ENCODE data around the gene NUDT4B.
"Not testable (repeated sequence)": the region's sequence is repeated elsewhere in the genome, so short reads cannot be mapped to it uniquely, and the experiment has no call there.

The NUDT4B gene

DNA sequence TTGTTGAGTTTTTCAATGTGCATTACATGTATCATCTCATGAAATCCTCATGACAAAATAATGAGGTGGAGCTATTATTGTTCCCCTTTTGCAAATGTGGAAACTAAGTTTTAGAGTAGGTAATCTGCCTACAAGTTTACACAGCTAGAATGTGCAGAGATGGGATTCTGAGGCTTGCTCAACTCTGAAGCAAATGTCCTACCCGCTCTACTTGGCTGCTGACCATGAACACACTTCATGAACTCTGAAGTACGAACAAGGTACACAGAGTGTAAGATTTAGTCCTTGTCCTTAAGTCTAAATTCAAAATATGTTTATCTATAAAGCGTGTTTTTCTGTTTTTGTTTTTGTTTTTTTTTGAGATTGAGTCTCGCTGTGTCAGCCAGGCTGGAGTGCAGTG, 5.4 kb upstream of the NUDT4B start:
- DNase-seq, result not testable (repeated sequence)

DNA sequence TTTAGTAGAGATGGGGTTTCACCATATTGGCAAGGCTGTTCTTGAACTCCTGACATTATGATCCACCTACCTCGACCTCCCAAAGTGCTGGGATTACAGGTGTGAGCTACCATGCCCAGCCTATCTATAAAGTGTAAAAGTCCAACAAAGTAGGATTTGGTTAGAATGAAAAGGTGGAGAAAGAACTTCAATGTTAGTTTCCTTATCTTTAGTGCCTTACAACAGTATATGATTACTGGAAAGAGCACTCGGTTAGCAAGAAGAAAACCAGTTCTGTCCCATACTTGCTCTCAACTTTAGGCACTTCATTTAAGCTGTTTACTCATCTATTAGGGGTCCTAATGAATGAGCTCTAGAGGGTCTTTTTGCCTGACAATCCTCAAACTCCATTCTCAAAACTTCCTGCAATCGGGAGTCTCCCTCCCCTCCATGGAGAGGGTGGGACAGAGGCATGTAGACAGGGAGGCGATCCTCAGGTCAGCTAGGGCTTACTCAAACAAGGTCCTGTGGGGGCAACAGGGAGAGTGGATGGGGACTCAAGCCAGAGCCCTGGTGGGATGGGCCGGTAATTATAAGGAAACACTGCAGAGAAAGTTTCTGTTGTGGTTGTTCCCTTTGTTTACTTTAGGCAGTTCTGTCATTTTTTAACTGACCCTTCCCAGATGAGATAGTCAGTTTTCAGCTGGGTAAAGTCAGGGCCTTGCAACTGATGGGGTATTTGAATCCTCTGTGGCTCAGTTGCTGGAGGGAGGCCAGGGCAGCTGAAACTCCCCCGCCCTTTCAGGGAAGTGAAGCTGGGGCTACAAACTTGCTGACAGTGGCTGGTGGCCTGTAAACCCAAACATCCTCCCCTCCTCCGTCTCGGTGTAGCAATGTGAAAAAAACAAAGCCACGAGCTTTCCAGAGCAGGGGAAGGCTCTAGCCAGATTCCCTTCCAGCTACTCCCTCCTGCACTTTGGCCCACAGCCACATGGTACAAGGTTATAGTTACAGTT, 4.6 kb upstream of the NUDT4B start:
- not testable (repeated sequence) for DNase-seq

DNA sequence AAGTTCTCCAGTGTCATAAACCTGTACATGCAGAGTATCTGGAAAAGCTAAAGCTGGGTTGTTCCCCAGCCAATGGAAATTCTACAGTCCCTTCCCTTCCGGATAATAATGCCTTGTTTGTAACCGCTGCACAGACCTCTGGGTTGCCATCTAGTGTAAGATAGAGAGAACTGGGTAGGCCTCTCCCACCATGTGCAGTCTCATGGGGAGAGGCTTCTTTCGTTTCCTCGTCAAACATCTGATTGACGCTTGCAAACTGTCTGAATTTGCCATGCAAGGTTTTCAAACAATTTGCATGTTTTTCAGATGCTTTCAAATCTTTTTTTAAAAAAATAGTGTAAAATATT, 734 bp downstream of the NUDT4B start:
- DNase-seq, result not testable (repeated sequence)

DNA sequence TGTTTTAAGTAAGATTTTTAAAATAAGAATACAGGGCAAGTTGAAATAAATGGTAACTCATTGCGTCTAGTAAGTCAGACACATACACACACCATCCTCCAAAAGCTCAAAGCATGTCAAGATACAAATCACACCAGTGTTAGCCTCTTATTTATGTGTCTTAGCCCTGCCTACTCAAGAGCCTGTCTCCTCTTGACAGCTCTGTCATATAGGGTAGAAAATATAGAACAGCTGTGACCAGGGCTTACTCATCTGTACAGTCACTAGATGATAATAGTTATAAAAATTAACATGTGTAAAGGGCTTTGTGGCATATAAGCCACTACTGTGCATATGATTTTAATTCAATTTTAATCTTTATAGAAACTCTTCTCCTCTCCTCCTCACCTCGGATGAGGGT, 7.7 kb downstream of the NUDT4B start:
- DNase-seq, result not testable (repeated sequence)

DNA sequence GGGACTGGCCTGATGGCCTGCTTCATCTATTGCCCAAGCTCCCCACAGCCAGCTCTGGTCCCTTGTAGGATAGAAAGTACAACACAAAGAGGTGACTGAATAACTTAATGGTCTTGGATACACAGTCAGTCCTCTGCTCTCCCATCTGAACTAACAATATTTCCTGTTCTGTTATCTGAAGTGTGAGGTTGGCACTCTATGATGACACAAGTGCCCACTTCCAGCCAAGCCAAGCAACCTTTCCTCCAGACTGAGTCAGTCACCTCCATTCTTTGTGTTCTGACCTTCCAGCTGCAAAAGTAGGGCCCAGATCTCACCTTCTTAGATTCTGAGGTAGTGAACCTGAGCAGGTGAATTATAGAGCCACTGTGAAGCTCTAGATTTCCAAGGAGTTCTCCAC, 8.9 kb downstream of the NUDT4B start:
- DNase-seq, result not testable (repeated sequence)

DNA sequence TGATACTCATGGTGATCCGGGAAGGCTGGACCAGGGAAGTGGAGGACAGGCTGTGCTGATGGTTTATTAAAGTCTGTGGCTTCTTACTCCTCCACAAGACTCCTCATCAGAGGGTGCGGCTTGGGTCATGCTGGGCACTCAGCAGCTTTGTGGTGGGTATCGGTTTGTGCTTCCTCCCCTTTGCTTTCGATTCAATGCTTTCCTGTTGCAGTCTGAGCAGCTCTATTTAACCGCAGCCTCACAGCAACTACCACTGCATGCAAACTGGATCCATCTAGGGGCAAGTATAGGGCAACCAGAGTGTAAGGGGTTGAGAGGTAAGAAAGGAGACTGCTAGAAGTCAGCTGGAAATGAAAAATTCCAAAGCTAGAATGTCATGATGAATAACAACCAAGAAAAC, 9.8 kb downstream of the NUDT4B start:
- DNase-seq, result not testable (repeated sequence)

DNA sequence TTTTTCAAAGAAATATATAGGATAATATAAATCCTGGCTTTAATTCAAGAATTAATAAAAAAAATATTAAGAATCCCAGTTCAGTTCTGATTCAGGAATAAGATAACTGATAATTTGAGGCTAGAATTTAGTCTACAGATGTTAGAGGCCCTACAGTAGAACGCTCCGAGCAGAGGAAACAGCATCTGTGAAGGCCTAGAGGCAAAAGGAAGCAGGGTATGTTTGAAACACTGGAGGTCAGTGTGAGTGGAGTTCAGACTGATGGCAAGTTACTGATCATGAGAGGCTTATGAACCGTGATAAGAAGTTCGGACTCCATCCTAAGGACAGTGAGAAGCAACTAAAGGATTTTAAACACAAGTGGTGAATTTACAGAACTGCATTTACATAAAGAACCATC, 10.4 kb downstream of the NUDT4B start:
- not testable (repeated sequence) for DNase-seq

DNA sequence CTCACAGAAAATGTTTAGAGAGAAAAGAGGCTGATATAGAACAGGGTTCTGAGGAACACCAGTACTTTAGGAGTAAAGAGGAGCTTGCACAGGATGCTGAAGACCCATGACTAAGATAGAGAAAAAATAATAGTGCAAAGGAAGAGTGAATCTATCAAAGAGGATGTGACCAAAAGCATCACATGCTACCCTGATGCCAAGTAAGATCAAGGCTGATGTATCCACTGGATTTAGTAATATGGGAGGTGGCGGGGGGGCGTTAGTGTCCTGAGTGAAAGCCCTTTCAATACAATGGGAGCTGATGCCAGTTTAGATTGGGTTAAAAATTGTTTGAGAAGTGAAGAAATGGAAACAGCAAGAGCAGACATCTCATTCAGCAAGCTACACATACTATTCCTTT, 11.2 kb downstream of the NUDT4B start:
- not testable (repeated sequence) for DNase-seq

DNA sequence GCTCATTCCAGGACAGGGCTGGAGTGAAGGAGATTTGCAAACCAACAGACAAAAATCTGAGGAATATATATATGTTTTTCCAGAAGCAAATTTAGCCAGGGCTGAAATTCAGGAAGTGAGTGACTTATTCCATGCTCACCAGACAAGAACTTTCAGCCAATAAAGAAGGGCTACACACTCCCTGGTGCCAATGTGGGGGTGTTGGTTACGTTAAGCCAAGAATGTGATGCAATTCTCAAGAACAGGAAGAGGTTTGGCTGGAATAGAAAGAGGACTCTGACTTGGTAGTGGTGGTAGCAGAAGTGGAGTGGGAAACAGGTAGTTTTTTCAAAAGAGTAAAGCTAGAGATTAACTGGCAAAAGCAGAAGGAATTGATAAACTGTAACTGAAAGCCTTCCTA, 11.6 kb downstream of the NUDT4B start:
- not testable (repeated sequence) for DNase-seq

DNA sequence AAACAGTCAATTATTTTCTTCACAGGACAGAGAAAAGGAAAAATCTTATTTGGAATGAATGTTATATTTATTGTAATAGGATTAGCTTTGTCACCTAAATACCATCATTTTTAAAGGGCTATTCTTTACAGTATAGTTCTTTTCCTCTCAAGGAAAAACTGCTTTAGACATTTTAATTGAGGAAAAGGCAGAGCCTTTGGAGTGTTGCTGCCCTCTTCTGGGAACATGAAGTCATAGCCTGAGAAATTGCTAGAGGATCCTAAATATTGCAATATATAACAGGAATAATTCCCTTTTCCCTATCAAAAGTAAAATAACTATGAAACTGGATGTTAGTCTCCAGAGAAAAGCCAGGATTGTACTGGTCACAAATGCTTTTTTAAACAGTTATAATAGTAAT, 12.8 kb downstream of the NUDT4B start:
- not testable (repeated sequence) for DNase-seq

DNA sequence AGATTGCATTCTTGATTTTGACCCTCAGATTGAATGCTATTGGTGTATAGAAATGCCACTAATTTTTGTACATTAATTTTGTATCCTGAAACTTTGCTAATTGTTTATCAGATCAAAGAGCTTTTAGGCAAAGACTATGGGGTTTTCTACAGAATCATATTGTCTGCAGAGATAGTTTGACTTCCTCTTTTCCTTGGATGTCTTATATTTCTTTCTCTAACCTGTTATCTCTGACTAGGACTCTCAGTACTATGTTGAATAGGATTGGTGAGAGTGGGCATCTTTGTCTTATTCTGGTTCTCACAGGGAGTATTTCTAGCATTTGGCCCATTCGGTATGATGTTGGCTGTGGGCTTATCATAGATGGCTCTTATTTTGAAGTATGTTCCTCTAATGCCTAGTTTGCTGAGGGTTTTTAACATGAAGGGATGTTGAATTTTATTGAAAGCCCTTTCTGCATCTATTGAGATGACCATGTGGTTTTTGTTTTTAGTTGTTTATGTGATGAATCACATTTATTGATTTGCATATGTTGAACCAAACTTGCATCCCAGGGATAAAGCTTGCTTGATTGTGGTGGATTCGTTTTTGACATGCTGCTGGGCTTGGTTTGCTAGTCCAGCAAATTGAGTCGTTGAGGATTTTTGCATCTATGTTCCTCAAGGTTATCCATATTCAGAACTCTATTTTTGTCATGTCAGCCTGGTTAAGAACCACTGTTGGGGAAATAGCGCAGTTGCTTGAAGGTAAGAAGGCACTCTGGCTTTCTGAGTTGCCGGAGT, 16.9 kb downstream of the NUDT4B start:
- not testable (repeated sequence) for DNase-seq

DNA sequence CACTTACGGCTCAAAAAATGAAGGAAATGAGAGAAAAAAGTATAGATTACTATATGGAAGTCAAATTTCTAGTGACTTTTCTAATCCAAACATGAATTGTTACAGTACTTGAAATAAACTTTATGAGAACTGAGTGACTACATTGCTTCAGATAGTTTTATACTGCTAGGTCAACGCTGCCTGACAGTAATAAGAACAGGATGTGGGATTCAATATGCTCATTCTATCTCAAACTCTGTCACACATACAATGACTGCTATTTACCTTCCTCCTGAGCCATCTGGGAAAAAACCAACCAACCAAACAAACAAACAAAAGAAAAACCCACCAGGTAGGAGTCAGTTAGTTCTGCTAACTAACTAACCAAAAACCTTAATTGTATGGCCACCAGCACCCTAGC, 20.0 kb downstream of the NUDT4B start:
- not testable (repeated sequence) for DNase-seq

DNA sequence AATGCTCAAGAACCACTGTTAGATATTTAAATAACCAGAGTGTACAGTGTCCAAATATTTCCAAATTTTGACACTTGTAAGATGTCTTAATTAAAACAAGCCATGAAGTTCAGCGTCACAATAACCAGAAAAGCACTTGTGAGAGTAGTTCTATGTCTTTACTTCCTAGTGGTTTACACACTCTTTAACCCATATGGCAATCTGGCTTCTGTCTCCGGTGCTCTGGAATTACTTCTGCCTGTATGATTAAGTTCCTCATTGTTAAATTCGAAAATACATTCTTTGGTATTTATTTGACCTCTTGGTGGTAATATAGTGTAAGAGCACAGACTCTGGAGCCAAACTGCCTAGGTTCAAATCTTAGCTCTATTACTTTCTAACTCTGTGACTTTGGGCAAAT, 20.9 kb downstream of the NUDT4B start:
- not testable (repeated sequence) for DNase-seq

DNA sequence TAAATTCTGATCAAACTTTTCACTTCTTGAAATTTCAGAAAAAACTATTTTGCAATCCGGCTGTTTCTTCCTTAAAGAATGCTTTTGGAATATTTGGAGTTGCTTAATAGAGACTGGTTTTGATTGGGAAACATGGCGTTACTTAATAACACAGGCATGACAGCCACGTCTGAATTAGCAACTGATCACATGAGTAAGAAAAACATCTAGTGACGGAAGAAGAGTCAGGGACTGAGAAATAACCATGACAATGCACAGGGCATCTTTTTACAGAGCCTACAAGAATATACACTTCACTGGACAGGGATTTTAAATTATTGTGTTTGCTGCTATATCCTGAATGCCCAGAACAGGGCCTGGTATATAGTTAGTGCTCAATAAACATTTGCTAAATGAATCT, 25.1 kb downstream of the NUDT4B start:
- not testable (repeated sequence) for DNase-seq

DNA sequence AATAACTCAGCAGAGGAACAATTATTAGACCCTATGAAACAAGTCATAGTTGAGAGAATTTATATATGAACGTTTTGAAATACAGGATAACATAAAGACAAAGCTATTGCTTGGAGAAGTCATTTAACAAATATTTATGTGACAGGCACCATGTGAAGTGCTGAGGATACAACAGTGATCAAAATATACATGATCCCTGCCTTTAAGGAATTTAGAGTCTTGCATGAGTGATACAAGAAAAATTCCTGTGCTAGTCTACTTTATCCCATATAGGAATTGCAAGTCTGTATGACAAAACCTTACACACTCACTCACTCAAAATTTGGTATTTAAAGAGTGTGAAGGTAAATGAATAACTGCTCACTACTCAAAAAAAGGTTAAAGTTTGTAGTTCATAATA, 25.5 kb downstream of the NUDT4B start:
- DNase-seq, result not testable (repeated sequence)

DNA sequence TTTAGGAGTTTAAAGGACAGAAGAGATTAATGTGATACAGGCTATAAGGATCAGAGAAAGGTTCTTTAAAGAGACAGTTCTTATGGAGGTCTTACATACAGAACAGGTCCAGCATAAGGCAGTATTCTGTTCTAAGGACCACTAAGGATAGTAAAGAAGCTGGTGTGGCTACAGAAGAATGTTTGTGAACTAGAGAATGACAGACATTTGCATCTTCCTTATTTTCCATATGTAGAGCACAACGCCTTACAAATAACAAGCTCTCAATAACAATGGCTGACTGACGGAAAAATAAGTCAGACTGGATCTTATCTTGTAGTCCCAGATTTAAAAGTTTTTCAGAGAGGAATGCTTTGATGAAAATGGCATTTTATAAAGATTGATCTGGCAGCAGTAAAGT, 26.7 kb downstream of the NUDT4B start:
- DNase-seq, result not testable (repeated sequence)

DNA sequence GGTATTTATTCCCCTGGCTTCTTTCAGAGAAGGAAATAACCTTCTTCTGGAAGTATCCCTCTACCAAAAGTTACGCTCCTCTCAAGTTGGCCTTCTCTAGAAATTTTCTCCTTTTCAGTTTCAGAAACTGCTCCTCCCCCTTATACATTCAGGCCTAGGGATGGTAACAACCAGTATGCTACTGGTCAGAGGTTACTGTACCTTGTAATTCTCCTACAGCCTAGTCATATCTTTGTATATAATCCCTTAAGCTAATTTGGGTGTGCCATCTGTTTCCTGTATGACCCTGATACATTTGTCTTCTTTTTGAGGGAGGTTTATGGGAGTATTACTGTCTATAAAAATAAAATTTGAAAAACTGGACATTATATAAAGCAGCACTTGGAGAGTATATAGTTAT, 29.1 kb downstream of the NUDT4B start:
- not testable (repeated sequence) for DNase-seq

DNA sequence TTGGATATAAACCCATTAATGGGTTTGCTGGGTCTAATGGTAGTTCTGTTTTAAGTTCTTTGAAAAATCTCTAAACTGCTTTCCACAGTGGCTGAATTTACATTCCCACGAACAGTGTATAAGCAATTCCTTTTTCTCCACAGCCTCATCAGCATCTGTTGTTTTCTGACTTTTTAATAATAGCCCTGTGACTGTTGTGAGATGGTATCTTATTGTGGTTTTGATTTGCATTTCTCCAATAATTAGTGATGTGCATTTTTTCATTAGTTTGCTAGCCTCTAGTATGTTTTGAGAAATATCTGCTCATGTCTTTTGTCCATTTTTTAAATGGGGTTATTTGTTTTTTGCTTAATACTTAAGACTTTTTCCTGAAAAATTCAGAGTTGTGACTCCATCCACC, 31.8 kb downstream of the NUDT4B start:
- not testable (repeated sequence) for DNase-seq

DNA sequence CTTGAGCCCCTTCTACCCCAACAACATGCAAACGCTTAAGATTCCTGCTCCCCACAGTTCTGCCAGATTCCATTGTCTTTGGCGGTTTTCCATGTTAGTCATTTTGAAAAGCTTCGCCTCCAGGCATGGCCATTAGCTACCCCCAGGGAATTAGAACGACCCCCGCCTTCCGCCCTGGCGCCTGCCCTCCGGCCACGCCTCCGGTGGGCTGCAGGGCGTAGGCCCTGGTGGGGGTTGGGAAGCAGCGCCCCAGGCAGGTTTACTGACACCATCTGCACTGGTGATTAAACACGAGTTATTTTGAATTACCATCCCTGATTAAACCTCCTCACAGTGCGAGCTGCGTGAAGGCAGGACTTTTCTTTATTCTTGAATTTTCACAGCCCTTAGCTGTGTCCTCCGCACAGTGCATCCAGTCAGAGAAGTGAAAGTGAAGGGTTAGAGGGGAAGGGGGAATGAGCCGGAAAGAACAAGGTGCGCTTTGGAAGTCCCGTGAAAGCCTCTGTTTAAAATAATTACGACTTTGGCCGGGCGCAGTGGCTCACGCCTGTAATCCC, 43.0 kb downstream of the NUDT4B start:
- DNase-seq, result not testable (repeated sequence)

DNA sequence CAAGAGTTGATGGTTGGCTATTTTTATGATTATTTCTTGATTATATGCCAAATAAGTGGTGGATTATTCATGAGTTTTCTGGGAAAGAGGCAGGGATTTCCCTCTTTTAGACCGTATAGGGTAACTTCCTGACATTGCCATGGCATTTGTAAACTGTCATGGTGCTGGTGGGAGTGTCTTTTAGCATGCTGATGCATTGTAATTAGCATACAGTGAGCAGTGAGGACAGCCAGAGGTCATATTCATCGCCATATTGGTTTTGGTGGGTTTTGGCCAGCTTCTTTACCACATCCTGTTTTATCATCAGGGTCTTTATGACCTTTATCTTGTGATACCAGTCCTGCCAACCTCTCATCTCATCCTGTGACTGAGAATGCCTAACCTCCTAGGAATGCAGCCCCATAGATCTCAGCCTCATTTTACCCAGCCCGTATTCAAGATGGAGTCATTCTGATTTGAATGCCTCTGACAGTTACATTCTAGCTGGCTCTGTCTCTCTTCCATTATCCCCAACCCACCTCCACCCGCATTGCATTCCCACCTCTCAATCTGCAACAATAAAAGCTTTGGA, 45.3 kb downstream of the NUDT4B start:
- DNase-seq, result not testable (repeated sequence)

Data from NCI-H510A treated with DMSO at 0.1 percent for 48 hours (cell line).